Jurkat, Clone E6-1 (cell line): ENCODE measurements around the gene NOS3.

ENCODE experiments used
- DNase-seq: peaks from one replicate; pipeline ENCODE4 v3.0.0-alpha.2; 2011; ENCODE audit warnings: low read depth, low spot score
- H3K4me3 ChIP-seq: 2 replicates; pipeline ENCODE4 v1.5.1; 2011; ENCODE audit warnings: mild to moderate bottlenecking, low read length, control low read depth, moderate library complexity

Gene NOS3

DNA sequence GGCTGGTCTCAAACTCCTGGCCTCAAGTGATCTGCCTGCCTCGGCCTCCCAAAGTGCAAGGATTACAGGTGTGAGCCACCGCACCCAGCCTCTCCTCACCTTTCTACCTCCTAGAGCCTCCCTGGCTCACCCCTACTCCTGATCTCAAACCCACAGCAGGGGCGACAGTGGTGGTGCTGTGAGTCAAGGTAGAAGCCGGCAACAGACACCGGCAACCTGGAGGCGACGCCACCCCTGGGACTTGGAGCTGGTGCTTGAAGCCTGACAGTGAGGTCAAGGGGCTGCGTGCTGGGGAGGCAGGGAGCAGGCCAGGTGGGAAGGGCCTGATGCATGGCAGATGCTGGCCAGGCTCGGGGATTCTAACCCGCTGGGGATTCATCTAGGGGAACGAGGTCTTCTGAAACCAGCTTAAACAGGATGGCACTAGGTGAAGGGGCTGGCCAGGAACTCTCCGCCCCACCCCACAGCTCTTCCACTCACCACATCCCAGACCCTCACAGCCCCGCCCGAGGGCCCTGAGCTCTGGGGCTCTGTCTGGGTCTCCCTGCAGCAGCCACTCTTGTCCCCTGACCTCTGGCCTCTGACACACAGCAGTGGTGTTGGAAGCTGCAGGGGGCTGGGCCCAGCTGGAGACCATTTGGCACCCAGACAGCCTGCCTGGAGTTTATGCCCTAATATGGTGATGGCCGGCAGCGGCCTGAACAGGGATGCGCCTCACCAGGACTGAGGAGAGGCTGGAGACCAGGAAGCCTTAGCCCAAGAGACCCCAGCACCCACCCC lies 29.1 kb upstream of the NOS3 start:
- no peak for DNase-seq

GRCh38 chr7:150962290-150962552 lies 28.6 kb upstream of the NOS3 start:
- H3K4me3 ChIP-seq: peak overlapping the region; percentile 37; the same call in 1 of the 2 replicates
- DNase-seq: no peak

More for the DNA sequence above, 29.1 kb upstream of the NOS3 start:
- H3K4me3 ChIP-seq: no peak overlapping the region

DNA sequence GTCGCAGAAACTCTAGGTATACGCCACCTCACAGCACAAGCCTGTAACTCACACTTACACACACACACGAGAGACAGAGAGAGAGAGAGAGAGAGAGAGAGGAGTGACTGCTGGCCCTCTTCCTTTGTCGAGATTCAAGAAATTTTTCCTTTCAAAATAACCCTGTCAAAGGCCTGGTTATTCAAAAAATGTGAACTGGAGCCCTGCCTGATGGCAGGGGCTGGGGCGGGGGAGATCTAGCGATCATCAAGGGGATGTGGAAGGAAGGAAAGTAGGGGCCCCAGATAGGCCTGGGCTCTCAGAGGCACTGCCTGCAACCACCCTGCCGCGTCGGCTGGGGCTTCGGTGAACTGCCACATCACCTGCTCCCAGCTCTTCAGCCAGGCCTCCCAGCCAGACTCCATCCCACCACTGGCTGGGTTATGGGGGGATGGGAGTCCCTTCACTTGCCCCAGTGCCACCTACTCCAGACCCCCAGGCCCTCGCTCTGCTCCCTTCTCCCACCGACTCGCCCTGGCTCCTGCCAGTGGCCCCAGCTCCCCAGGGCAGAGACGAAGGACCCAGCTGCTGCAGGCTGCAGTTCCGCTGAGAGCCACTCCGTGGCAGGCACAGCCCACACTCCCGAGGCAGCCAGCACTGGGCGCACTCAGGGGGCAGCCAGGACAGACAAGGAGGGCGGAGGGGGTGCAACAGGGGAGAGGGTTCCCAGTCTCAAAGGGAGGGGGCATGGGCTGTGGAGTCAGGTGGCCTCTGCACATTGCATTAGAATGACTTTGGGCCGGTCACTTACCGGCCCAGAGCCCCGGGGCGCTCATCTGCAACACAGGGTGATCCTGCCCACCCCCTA lies 28.0 kb upstream of the NOS3 start:
- peak; percentile 71 for DNase-seq

GRCh38 chr7:150963707-150964559 lies 26.9 kb upstream of the NOS3 start:
- H3K4me3 ChIP-seq: no peak overlapping the region
- no peak for DNase-seq

More for the DNA sequence above, 28.0 kb upstream of the NOS3 start:
- peak overlapping the region; percentile 37 for H3K4me3 ChIP-seq

DNA sequence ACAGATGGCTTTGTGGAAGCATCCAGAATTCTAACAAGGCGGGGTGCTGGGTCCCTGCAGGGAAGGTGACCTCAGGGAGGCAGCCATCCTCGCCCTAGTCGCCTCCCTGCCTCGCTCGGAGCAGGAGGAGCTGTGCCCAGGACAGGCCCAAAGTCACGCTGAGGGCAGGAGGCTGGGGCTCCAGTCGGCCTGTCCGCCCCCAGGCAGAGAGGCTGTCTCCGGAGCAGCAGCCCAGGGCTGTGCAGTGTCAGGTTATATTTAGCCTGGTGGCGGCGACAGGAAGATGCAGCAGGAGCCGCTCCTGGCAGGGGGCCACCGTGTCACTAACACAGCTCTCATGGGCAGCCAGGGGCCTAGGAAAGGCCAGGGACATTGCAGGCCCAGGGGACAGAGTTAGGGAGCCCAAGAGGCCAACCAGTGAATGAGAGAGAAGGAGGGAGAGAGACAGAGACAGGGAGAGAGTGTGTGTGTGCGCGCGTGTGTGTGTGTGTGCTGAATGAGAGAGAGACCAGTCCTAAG lies 26.2 kb upstream of the NOS3 start:
- H3K4me3 ChIP-seq: no peak overlapping the region
- DNase-seq: no peak

DNA sequence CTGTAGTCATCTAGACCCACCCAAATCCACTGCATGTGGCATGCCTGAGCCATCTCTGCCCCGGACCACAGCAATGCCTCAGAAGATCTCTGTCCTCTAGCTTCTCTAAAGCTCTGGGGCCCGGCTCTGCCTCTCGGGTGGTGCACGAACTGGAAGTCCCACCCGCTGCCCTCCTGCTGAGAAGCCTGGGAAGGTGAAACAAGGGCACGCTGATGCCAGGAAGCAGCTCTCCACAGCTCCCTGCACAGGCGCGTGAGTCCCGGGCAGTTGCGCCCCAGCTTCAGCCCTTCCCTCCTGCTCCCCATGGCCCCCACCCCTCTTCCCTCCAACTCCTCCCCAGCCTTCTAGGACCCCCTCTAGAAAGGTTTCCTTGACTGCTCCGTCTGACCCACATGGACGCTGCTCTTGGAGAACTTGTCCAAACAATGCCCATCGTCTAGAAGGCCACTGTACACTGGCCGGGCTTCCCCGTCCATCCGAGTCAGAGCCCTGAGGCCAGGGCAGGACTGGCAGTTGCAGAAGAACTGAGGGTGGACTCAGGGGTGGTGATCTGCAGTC lies 25.5 kb upstream of the NOS3 start:
- H3K4me3 ChIP-seq: no peak overlapping the region
- DNase-seq: no peak

GRCh38 chr7:150966002-150966401 lies 24.8 kb upstream of the NOS3 start:
- H3K4me3 ChIP-seq: no peak overlapping the region
- DNase-seq: no peak

- no peak for DNase-seq
- H3K4me3 ChIP-seq: no peak overlapping the region
These were observed 23.5 kb upstream of the NOS3 start for GRCh38 chr7:150967349-150967748.

- peak; percentile 44 for DNase-seq
- no peak overlapping the region for H3K4me3 ChIP-seq
These were observed 22.6 kb upstream of the NOS3 start for GRCh38 chr7:150968056-150968733.

- no peak for DNase-seq
These were observed 22.0 kb upstream of the NOS3 start for GRCh38 chr7:150968734-150969372.

GRCh38 chr7:150969475-150969874 lies 21.3 kb upstream of the NOS3 start:
- no peak for DNase-seq

More at GRCh38 chr7:150968734-150969372, 22.0 kb upstream of the NOS3 start:
- no peak overlapping the region for H3K4me3 ChIP-seq

DNA sequence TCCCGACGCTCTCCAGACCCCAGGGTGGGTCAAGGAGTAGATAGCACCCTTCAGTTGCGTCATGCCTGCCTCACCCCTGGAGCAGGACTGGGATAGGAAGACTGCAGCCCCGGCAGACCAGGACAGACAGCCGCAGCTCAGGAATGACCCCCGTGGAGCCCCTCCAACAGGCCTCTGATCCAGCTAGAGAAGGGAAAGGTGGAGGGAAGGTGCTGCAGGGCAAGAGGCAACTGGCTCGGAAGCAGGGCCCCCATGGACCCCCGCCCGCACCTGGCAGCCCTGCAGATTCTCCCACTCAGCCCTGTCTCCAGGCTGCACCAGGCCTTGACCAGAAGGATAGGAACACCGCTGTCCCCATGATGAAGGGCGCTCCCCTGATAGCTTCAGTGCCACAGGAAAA lies 20.4 kb upstream of the NOS3 start:
- H3K4me3 ChIP-seq: no peak overlapping the region

More at GRCh38 chr7:150969475-150969874, 21.3 kb upstream of the NOS3 start:
- H3K4me3 ChIP-seq: no peak overlapping the region

DNA sequence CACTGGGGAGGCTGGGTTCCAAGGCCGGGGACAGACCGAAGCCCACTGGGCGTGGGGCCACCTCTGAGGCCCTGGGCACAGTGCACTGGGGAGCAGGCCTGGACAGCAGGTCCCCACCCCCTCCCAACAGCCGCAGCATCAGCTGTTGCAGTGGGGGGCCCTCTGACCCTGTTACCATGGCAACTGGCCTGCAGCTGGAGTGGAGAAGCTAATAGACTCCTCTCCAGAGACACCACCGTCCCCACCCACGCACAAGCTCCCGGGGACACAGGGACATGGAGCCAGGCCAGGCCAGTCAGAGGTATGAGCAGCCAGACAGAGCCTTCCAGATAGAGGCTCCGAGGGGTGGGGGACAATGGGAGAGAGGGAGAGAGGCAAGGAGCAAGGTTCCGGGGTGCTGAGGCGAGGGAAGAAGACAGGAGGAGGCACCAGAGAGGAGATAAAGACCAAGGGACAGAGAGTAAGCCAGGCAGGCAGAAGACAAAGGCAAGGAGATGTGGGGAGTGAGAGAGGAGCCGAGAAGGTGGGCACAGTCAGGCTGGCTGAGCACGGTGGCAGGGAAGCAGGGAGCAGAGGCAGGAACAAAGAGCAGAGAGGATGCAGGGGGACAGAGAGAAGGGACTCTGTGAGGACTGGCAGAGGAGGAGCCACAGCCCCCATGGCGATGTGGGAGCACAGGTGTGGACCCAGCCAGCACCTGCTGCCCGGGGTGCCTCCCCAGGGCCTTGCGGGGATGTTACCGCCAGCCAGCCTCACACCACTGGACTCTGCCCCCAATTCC lies 19.4 kb upstream of the NOS3 start:
- no peak overlapping the region for H3K4me3 ChIP-seq
- DNase-seq: no peak

More for the DNA sequence above, 20.4 kb upstream of the NOS3 start:
- no peak for DNase-seq

DNA sequence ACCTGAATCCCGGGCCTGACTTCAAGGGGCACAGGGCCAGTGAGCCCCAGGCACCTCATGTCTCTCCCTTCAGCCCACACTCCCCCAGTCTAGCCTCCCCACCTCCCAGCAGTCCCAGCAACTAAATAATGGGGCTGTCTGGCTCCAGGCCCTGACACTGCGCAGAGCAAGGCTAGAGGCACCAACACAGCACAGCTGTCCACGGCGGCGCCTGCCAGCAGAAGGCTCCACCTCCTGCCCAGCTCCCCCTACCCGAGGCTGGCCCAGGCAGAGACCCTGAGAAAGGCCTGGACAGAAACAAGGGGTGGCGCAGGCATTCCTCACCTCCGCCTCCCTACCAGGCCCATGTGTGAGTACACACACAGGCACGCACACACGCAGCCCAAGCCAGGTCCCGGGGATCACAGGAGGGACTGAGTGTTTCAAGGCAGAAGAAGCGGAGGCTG lies 18.8 kb upstream of the NOS3 start:
- no peak overlapping the region for H3K4me3 ChIP-seq
- DNase-seq: no peak

DNA sequence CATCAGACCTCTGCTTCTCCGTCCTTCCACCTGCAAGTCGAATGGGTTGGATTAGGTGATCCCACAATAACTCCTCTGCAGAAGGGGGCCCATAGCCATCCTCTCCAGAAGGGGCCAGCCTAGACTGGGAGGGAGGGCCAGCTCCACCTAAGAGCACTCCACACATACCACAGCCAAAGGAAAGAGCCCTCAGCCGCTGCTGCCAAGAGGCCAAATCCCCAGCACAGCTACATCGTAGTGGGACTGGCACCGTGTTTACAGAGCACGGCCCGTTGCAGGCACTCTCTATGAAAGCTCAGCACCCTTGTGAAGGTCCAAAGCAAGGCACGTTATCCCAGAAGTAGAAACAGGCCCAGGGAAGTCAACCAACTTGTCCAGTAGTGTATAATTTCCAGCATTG lies 18.1 kb upstream of the NOS3 start:
- DNase-seq: no peak
- no peak overlapping the region for H3K4me3 ChIP-seq

- H3K4me3 ChIP-seq: peak overlapping the region; percentile 20
- DNase-seq: no peak
These were observed 17.0 kb upstream of the NOS3 start for GRCh38 chr7:150973571-150974451.
